ENCODE results near the gene OBSCN. TPM values are rescaled to one million over a fixed set of nuclear protein-coding genes. Genes with fewer than 3 reads are reported as not detected.

OBSCN gene
- total and polyA plus RNA-seq, 11 donors: 155 to 524 (median 354) TPM

DNA sequence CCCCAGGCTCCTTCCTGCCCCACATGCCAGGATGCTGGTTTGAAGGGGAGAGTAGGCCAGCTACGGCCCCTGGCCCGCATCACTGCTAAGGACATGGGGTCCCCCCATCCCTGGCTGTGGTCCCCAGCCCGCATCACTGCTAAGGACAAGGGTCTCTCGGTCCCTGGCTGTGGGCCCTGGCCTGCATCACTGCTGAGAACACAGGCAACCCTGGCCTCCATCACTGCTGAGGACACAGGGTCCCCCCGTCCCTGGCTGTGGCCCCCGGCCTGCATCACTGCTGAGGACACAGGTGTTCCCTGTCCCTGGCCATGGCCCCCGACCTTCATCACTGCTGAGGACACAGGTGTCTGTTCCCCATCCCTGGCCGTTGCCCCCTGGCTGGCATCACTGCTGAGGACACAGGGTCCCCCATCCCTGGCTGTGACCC is 448 bp upstream of the OBSCN start:
- DNase-seq (no peak), ATAC-seq (peak in 1 of 4 donors; percentile 0)
- 57 to 77% (median 70%) methylated on average over 3 to 8 of the region's 8 CpGs for WGBS, 4 donors
- Histone ChIP-seq H3K4me1 (peaks cover 0 to 49% (median 17%) of the 10 kb centered on the region in 12 donors), H3K27ac (peak overlapping the region; percentile 36 to 100 (median 95)), H3K36me3 (peaks cover 0 to 7% (median 0%) of the 10 kb centered on the region in 9 donors), H3K4me3 (peak overlapping the region in 1 of 12 donors; percentile 79), H3K9me3 (no peaks in the 10 kb centered on the region), H3K27me3 (peaks cover 0 to 3% (median 0%) of the 10 kb centered on the region in 9 donors)
- intact Hi-C loops (cut with DNase I): loop anchor here in 3 of 10 donors (5.0 kb wide), 1 partner anchor 40 kb away; the partner anchor contains the start of gene IBA57 (in 3 of the 3)
- no peak for TF ChIP-seq POLR2A (IDR thresholded peaks at IDR 0.05)
- TF ChIP-seq, protein P1, sequence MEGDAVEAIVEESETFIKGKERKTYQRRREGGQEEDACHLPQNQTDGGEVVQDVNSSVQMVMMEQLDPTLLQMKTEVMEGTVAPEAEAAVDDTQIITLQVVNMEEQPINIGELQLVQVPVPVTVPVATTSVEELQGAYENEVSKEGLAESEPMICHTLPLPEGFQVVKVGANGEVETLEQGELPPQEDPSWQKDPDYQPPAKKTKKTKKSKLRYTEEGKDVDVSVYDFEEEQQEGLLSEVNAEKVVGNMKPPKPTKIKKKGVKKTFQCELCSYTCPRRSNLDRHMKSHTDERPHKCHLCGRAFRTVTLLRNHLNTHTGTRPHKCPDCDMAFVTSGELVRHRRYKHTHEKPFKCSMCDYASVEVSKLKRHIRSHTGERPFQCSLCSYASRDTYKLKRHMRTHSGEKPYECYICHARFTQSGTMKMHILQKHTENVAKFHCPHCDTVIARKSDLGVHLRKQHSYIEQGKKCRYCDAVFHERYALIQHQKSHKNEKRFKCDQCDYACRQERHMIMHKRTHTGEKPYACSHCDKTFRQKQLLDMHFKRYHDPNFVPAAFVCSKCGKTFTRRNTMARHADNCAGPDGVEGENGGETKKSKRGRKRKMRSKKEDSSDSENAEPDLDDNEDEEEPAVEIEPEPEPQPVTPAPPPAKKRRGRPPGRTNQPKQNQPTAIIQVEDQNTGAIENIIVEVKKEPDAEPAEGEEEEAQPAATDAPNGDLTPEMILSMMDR (IDR thresholded peaks at IDR 0.05): no peak

DNA sequence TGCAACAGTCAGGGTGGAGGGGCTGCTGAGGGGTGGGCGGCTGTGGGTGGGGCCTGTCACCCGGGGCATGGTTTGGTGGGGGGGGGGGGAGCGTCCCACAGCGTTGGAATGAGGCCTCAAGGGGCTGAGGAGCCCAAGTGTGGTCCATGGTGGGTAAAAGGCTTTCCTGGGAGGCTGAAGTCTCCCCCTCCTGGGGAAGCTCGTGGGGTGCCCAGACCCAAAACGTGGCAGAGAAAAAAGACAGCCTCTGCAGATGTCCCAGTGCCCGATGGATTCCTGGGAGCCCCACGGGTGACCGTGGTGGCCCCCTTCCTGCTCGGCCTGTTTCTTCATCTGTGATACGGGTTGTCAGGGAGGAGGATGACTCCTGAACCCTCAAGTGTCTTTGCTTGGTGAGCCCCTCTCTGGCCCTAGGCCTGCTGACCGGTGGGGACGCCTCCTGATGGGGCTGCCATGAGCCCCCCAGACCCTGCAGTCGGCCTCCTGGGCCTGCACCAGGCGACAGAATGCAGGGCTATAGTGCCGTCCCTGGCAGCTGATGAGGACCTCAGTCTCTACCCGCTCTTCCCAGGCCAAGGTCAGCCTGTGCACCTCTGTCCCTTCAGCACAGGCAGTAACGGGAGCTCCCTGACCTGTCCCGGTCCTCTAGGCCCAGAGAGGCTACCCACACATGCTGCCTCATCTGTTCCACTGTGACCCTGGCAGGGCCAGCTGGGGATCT is 1.1 kb downstream of the OBSCN start:
- DNase-seq (peak in 2 of 5 donors; percentile 16 to 44), ATAC-seq (peak in 3 of 4 donors; percentile 5 to 13 (median 12))
- intact Hi-C loops (cut with DNase I): loop anchor here in 6 of 10 donors (1.0 to 5.0 kb wide), 3 partner anchors 42 to 43 kb away; partner anchors contain the start of gene IBA57 (in 3 of the 6)
- Histone ChIP-seq H3K4me1 (peaks cover 0 to 65% (median 25%) of the 10 kb centered on the region in 12 donors), H3K9me3 (no peaks in the 10 kb centered on the region), H3K27ac (peak overlapping the region; percentile 82 to 100 (median 95)), H3K4me3 (peak overlapping the region; percentile 20 to 93 (median 67)), H3K27me3 (peaks cover 0 to 6% (median 0%) of the 10 kb centered on the region in 9 donors), H3K36me3 (peaks cover 0 to 11% (median 0%) of the 10 kb centered on the region in 9 donors)
- WGBS, 4 donors: 32 to 47% (median 40%) methylated on average over 6 to 19 of the region's 19 CpGs
- TF ChIP-seq POLR2A (IDR thresholded peaks at IDR 0.05): no peak
- TF ChIP-seq, protein P1 (IDR thresholded peaks at IDR 0.05): no peak

GRCh38 chr1:228209657-228210056 is 1.8 kb downstream of the OBSCN start:
- ATAC-seq (no peak), DNase-seq (no peak)
- H3K9me3 ChIP-seq: no peaks in the 10 kb centered on the region
- H3K36me3 ChIP-seq: peaks cover 0 to 17% (median 0%) of the 10 kb centered on the region in 9 donors
- H3K27me3 ChIP-seq: peaks cover 0 to 10% (median 0%) of the 10 kb centered on the region in 9 donors
- peak overlapping the region; percentile 23 to 100 (median 95) for H3K27ac ChIP-seq
- intact Hi-C loops (cut with DNase I): loop anchor here in 6 of 10 donors (2.0 to 10.0 kb wide), 3 partner anchors 42 to 245 kb away; partner anchors contain the start of gene IBA57 (in 3 of the 6)
- 52 to 70% (median 66%) methylated on average over 2 to 3 of the region's 3 CpGs for WGBS, 4 donors
- H3K4me1 ChIP-seq: peaks cover 0 to 72% (median 31%) of the 10 kb centered on the region in 12 donors
- no peak for TF ChIP-seq POLR2A (IDR thresholded peaks at IDR 0.05)
- TF ChIP-seq, protein P1 (IDR thresholded peaks at IDR 0.05): no peak
- peak overlapping the region; percentile 20 to 93 (median 67) for H3K4me3 ChIP-seq

All from heart left ventricle (tissue), 16 donors.